ENCODE data around the gene MRNIP.

MRNIP gene

GRCh38 chr5:179858586-179859427 lies at the start of gene MRNIP:
Gene MRNIP (minus strand): TSS chr5:179858817. CDS start chr5:179858796, 21 bp downstream.
- peak; percentile 85 for DNase-seq

DNA sequence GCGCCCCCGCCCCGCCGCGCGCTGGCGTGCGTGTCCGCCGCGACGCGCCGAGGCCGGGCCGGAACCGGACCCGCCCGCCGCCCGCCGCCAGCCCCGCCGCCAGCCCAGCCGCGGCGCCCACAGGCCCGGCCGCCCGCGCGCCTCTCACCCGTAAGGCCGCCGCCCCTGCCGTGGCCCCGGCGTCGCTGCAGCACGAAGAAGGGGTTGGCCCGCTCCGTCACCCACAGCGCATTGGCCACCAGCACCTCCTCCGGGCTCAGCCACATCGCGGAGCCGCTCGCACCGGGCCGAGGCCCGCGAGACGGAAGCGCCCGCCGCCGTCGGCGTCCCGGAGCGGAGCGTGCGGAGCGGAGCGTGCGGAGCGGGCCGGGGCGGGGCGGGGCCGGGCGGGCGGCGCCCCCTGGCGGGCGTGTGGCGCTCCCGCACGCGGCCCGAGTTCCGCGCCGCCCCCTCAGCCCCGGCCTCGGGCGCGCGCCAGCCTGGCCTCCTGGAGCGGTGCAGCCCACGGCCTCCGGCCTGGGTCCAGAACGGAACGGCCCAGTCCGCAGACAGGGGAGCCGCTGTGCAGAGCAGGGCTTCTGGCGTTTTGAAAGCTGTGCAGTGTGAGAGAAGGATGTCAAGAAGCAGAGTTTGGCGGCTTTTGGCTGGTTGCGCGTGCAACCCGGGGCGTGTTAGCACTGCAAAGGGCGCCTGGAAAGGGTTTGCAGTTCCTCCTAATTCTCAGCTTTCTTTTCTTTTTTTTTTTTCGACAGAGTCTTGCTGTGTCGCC lies 49.1 kb upstream of the MRNIP start, which contains the start of gene TBC1D9B:
Gene TBC1D9B (minus strand): TSS at position 342 of the 769 bp plus-strand sequence. CDS start 76 bp downstream, at position 266.
- DNase-seq = peak; percentile 28

DNA sequence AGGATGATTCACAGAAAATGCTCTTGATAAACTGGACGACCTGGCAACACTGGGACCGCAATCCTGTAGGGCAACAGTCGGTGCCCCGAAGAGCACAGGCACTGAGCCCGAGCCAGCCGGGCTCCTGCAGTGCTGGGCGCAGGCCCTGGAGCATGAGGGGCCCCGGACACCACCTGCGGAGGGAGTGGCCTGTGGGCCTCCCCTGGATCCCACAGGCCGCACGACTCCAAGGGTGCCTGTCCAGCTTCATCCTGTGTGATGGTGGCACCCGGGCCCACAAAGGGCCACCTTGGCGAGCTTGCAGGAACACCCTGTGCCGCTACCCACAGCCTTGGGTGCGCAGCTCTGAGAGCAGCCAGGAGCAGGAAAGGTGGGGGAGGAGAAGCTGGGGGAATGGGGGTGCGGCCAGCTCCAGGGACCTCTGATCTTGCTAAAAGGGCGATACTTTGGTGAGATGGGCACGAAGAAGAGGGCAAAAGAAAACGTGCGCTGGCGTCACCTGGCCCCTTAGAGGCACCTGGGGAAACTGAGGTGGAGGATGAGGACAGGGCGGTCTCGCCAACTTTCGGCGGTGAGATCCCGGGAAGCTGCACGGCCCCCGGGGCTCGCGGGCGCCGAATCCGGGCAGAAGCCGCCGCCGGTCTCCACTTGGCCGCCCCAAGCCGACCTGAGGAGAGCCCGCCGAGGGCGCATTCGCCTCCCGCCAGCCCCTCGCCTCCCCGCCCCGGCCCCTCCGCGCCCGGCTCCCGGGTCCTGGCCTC lies 48.4 kb upstream of the MRNIP start:
- no peak for DNase-seq

GRCh38 chr5:179906294-179906794 lies 47.7 kb upstream of the MRNIP start:
- no peak for DNase-seq

- DNase-seq = no peak
Measured at GRCh38 chr5:179905161-179905560, 46.5 kb upstream of the MRNIP start.

DNA sequence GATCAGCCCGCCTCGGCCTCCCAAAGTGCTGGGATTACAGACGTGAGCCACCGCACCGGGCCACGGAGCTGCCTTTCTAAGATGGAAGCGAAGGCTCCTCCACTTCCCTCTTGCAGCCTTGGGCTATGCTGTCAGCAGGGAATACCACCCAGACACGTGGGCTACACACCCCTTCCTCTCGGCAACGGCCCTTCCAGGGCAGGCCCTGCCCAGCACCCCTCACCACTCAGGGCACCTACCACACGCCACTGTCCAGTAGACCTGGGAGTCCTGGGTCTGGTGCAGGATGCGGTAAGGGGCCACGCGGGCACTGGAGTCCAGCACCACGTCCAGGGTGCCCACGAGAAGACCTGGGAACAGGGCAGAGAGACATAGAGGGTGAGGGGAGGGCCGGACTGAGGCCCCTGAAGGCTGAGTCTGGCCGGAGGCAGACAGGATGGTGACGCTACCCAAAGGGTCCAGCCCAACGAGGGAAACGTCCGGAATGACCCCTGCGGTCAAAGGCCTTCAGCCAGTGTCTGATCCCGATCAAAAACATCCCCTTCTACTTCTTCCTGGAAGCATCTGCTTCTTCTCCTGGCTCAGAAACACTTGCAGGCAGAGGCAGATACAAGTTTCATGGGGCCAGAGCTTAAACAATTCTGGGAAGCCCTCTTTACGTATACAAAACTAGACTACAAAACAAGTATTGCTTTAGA lies 46.0 kb upstream of the MRNIP start:
- DNase-seq = no peak

GRCh38 chr5:179902763-179903158 lies 44.1 kb upstream of the MRNIP start:
- no peak for DNase-seq

DNA sequence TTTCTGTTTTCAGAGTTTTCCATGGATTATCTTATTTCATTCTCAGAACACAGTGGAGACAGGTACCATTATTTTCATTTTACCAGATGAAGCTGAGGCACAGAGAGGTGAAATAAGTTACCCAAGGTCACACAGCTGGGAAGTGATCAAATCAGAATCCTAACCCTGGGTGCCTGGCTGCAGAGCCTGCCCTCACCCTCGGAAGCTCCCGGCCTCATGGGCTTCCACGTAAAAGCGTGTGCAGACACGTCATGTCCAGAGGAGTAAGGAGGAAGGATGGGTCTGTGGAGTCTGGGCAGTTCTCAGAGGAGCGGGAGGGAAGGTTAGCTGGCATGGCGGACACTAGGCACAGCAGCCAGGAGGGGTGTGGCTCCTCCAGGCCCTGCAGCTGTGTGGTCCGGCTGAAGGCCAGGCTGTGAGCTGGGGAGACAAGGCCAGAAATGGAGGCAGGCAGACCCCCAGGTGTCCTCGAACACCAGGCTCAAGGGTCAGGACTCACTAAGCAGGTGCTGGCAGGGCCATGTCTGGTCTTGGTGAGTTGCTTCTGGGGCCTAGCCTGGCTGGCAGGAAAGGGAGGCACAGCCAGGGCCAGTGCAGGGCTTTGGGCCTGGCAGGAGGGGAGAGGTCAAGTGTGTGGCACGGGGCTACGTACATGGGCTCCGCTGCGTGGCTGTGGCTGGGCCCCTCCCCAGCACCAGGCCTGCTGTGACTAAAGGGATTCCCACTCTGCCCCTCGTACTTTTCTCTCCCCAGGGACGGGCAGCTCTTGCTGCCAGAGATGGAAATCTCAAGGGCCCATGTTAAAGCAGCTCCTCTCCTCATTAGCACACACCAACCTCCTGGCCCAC lies 43.5 kb upstream of the MRNIP start:
- DNase-seq = no peak

- no peak for DNase-seq
Measured at GRCh38 chr5:179901462-179901861, 42.8 kb upstream of the MRNIP start.

GRCh38 chr5:179900711-179901110 lies 42.1 kb upstream of the MRNIP start:
- no peak for DNase-seq

DNA sequence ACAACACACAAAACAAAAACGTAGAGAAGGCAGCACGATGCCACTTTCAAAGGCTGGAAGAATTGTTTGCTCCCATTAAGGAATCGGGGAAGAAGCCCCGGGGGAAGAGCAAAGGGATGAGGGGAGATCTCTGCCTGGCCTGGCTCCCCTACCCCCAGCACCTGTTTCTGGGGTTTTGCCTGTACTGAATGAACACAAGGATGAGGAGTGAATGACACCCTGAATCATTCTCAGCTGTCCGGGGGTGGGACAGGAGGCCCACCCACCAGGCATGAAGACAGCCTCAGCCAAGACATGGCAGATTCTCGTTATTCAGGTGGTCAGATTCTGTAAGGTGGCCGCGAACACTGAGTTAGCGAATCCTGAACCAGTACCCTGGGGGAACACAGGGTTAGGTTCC lies 41.6 kb upstream of the MRNIP start:
- no peak for DNase-seq

- no peak for DNase-seq
Measured at GRCh38 chr5:179895861-179896260, 37.2 kb upstream of the MRNIP start.

DNA sequence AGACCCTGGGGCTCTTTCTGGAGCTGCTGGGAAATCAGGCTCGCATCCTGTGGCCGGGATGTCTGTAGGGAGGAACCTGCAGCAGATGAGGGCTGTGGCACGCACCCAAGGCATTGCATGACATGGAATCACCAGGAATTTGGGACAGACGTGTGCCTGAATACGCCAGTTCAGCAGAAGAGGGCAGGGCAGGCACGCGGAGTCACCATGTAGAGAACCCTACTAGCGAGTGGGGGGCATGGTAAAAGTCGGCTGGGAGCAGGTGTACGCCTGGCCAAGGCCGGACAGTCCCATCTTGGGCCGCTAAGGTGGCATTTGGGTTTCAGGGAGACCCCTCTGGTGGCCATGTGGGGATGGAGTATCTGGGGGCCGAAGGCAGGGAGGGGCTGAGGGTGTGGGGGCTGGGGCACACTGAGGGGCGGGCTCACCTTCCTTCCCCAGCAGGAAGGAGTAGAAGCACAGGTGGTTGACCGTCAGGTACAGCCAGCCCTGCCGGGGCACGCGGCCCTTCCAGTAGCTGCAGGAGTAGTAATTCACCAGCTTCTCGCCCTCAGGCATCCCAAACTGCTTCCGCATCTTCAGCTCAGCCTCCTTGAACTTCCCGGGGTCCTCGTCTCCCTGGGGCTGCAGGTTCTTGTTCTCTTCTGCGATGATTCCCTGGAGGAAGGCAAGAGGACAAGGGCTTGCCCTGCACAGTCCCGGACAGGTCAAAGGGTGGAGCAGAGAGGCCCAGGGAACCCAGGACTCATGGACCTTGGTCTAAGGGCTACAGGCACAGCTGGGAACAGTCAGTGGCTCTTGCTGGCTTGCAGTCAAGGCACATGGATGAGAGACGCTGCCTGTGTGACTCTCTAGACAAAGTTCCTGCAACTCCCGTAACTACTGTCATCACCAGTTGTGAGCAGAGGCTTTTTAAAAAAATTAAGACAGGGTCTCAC lies 35.6 kb upstream of the MRNIP start:
- no peak for DNase-seq

DNA sequence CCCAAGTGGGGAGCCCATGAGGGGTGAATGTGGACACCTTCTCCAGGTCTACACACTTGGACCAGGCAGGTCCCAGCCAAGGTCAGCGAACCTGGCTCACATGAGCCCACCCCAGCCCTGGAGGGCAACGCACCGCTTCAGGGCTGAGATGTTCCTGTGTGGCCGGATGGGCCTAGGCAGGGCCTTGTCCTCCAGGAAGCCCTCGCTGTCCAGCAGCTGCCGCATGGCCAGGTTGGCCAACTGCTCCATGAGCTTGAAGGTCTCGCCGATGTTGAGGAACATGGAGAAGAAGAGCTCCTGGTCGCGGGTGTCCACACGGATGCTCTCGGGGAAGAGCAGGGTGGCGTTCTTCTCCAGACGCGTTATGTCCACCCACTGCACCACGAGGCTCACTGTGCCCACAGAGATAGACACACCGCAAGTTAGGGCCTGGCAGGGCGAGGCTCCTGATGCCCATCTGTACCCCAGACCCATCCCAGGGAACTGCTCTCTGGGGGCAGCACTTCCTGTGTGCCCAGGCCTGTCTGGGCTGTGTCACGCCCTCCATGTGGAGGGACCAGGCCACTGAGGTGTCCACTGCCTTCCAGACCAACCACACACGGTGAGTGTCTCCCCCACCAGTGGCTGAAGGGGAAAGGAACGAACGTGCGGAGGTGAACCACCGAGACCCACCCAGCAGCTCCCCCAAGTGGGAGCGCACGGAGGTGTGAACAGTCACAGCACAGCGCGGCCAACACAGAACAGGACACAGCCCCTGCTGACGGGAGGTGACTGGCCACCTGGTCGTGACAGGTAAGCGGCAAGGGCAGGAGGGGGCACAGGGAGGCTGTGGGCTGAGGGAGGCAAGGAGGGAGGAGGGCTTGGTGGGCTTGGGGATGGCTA lies 34.7 kb upstream of the MRNIP start:
- DNase-seq = no peak

GRCh38 chr5:179892255-179892654 lies 33.6 kb upstream of the MRNIP start:
- no peak for DNase-seq

DNA sequence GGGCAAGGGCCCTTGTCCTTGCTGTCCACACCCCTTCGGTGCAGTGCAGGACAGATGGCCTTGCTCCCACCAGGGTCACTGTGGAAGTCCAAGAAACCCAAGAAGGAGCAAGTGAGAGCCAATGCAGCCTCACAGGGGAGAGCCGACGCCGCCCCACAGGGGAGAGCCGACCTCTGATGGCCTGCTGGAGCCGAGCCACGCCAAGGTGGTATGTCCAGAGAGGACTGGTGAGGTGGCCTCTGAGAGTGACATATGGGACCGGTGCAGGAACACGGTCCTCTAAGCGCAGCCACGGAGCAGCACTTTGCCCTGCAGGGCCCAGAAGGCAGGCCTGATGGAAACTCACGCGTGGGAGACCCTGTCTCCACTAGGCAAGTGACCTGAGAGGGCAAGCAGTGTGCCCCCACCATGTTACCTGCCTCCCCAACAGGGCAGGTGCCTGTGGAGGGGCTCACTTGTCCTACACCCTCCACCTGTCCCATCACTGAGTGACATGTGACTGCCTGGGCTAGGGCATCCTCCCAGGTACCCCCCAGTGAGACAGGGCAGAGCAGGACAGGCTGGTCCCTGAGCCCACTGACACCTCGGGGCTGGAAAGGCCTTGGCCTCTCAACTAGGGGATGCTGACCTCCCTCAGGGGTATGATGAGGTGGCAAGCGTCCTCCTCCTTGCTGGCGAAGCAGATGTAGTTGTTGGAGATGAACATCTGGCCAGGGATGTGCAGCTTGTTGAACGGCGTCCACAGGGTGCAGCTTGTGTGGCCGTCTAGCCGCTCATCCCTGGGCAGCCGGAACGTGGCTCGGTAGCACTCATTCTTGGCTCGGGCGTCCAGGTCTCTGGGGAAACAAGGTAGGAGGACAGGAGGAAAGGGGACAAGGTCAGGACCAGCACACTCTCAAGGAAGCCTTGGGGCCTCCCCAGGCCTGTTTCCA lies 32.4 kb upstream of the MRNIP start:
- DNase-seq = no peak

GRCh38 chr5:179889885-179890284 lies 31.3 kb upstream of the MRNIP start:
- DNase-seq = no peak

DNA sequence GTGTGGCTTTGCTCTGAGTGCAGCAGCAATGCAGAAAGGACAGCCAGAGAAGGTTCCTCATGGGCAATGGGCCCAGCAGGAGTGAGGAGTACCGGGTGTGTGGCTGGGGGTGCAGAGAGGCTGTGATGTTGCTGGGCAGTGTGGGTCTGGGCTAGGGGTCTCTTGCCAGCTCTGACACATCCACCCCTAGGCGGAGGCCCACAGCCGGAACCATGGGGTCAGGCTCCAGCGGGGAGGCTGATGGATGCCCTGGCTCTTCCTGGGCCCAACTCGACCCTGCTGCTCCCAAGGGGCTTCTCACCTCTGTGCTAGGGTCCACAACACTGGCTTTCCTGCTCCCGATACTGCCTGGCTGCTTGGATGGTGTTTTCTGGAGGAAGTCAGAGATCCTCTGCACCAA lies 29.2 kb upstream of the MRNIP start:
- DNase-seq = no peak

Measured in DMS 273 treated with DMSO at 0.1 percent for 48 hours (cell line).